Measurements from ENCODE around the gene MPZL3.

Gene MPZL3

DNA sequence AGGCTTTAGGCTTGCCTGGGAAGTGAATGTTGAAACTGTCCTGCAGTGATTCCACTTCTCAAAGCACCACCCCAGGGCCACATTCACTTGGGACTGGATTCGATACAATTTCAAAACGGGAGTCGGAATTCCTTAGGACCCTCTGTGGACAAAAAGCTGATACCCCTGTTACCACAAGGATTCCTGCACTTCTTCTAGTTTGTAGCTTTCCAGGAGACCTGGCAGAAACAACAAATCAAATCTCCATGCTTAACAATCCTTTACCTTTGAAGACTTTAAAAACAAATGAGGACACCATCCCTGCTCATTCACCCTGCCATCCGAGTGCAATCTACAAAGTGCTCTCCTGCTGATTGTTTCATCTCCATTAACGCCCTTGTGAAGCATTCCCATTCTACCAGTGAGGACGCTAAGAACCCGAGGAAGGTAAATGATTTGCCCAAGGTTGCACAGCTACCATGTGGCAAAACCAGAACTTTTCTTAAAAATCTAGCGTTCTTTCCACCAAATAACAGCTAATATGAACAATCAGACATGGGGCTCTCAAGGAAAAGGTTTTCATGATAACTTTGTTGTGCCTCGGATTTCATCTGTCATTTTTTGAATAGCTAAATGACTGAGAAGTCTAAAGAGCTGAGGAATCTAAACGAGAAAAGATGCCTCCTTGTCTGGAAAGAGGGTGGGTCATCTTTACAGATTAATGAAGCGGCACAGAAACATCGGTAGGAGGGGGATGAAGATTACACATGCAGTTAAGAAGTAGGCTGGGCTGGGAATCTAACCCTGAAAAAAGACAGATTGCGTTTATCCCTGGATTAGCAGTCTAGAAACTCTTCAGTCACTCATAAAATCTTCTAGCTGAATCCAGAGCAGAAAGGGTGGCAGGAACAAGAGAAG is 12.7 kb upstream of the MPZL3 start:
- DNase-seq (ENCODE audit: low read depth): no peak

DNA sequence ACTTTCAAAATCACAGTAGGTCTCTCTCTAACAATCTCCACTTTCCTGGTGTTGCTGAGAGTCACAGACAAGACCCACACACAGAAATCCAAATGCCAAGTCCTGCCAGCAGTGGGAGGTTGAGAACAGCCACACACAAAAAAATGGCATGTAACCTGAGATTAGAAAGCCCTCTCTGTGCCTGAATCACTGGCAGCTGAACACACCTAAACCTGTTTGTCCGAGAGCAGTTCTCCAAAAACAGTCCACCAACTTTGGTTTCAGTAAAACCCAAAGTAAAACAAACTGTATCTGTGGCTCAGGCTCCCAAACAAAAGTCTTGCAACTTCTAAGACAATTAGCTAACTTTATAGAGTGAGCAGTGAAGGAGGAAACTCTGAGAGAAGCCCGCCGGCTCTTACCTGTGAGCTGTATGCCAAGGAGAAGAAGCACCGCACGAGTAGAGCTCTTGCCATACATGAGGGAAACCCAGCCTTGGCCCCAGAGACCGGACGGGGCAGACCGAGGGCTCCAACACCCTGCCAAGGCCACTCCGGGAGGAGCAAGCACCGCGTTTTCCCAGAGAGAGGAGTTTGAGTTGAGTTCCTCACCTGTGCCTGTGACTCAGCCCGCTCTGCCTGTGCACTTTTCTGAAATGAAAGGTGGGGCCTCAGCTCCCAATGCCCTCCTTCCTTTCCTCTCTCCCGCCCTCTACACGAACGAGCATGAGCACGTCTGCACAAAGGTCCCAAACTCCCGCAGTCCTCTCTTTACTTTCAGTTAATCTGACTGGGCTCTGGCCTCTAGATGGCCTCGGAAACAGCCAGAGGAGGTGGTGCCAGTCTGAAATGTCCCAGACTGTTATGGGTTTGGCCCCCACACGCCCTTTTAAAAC is 11.8 kb upstream of the MPZL3 start, which contains the start of gene MPZL2:
MPZL2 (minus strand) TSS at position 603 of the 874 bp plus-strand sequence; CDS start at position 459, 144 bp downstream.
- no peak for DNase-seq (ENCODE audit: low read depth)

DNA sequence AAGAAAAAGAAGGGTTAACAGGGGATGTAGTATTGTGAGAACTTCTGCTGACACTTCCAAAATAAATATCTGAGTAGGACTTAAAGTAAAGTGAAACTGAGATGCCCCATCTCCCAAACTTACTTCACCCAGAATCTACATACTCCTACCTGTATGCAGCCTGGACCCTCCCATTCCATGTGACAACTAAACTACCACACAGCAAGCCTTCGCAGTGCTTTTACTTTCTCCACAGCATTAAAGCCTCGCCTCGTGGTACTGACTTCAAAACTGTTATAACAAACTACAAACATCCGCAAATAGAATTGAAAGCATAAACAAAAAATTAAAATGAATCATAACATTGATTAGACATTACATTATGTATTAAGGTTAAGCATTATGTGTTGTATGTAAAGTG is 10.9 kb upstream of the MPZL3 start:
- DNase-seq (ENCODE audit: low read depth): no peak

DNA sequence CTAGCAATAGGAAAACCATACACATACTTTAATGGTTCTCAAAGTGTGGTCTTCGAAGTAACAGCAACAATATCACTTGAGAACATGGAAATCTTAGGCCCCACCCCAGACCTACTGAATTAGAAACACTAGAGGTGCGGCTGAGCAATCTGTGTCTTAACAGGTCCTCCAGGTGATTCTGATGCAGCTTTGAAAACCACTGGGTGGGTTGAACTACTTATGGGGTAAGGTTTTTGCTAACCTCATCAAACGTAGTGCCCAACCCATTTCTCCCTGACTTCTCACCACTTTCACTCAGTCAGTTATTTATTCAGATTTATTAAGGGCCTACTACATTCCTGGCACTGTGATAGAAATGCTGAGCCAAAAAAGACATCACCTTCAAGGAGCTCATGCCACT is 8.2 kb upstream of the MPZL3 start:
- no peak for DNase-seq (ENCODE audit: low read depth)

DNA sequence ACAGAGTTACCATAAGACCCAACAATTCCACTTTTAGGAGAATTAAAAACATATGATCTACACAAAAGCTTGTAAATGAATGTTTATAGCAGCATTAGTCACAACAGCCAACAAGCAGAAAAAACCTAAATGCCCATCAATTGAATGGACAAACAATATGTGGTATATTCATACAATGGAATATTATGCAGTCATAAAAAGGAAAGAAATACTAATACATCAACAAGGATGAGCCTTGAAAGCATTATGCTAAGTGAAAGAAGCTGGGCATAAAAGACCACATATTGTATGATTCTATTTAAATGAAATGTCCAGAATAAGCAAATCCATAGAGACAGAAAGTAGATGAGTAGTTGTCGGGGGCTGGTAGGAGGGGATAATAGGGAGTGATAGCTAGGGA is 7.0 kb upstream of the MPZL3 start:
- DNase-seq (ENCODE audit: low read depth): no peak

DNA sequence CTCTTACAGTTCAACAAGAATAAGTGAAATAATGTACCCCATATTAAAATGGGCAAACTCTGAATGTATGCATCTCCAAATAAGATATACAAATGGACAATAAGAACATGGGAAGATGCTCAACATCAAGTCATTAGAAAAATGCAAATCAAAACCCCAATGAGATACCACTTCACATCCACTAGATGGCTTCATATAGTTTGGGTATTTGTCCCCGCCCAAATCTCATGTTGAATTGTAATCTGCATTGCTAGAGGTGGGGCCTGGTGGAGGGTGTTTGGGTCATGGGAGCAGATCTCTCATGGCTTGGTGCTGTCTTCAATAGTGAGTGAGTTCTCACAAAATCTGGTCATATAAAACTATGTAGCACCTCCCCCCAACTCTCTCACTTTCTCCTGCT is 6.2 kb upstream of the MPZL3 start:
- DNase-seq (ENCODE audit: low read depth): no peak

DNA sequence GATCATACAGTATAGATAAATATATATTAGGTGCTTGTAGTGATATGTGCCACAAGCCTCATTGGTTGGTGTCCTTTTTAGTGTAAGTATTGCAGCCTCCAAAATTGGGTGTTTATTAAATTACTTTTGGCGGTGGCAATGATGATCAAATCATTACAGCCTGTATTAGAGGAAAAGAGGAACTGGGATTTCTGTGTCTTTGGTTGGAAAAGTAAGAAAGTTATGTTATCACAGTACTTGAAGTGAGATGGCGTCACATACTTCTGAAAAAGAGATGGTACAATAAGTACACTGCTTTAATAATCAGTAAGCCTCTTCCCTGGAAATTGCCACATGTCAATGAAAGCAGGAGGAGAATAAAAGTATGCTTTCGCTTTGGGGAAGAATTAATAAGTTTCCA is 523 bp upstream of the MPZL3 start:
- DNase-seq (ENCODE audit: low read depth): no peak

DNA sequence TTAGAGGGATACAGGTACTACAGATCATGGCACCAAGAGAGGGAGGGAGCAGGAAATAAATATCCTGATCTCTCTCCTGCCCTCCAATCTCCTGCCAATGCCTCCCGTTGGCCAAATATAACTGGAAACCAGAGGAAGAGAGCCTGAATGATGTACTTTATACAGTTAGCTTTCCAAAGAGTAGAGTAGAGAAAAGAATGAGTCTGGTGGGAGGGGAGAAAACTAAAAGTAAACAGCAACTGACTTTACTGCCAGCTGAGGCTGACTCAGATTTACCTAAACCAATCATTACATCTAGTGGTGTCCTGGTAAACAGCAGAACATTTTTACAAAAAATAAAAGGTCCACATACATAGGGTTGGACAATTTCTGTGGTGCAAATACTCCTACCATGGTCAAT is 5.1 kb downstream of the MPZL3 start:
- DNase-seq (ENCODE audit: low read depth): no peak

DNA sequence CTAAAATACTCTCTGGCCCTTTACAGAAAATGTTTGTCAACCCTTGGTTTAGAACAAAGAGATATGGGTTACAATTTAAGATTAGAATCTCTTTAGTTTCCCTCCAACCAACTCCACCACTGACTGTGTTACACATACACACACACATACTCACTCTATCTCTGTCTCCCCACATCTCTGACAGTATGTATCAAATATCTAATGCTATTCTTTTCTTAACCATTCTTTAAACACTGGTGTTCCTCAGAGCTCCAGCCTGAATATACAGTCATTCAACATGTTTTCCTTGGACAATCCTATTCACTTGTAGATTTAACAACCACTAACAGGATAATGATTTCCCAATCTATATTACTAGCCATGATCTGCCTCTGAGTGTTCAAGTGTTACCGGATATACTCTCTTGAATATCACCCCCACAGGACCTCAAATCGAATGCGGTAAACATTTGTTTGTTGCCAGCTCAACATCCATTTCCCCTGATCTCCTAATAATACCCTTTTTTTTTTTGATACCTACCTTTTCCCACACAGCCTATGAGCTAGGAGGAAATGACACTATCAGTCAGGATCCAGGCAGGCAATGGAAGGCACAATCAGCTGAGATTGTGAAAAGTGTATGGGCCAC is 6.1 kb downstream of the MPZL3 start:
- DNase-seq (ENCODE audit: low read depth): no peak

DNA sequence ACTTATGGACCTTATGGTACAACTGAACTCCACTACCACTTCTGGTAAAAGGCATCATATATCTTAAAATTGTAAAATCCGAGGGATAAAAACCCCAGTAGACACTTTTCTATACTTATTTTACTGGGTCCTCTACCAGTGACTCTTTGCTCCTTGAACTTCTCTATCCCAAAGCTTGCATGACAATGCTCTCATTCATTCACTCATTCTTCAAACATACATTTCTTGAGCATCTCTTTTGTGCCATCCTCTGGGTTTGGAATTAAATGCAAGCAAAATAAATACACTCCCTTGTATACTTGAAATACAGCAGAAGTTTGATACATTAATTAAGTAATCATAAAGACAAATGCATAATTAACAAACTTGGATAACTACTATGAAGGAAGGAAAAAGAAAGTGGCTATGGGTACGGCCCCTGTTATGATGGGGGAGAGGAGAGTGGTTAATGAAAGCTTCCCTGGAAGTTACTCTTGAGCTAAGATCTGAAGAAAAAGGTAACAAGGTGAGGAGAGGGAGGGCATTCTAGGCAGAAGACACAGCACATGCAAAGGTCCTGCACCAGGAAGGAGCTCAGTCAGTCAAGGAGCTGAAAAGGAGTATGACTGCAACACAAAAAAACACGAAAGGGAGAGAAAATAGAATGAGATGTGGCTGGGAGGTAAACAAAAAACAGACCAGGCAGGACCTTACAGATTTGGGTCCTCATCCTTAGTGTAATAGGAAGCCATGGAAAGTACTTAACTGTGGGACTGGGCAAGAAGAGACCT is 8.0 kb downstream of the MPZL3 start:
- no peak for DNase-seq (ENCODE audit: low read depth)

DNA sequence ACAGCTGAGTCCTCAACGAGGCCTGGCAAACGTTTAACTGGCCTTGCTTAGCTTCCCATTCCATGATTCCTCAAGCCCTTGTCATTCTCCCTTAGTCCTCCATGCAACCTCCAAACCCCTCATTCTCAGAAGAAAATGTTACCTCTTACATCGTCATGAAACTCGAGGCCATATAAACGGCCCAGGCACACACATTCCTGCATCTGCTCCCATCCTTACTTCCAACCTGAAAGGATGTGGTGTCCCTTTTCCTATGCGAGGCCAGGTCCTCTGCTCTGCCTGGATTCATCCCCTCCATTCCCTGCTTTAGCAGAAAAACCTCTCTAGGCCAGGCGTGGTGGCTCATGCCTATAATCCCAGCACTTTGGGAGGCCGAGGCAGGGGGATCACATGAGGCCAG is 9.0 kb downstream of the MPZL3 start:
- DNase-seq (ENCODE audit: low read depth): no peak

DNA sequence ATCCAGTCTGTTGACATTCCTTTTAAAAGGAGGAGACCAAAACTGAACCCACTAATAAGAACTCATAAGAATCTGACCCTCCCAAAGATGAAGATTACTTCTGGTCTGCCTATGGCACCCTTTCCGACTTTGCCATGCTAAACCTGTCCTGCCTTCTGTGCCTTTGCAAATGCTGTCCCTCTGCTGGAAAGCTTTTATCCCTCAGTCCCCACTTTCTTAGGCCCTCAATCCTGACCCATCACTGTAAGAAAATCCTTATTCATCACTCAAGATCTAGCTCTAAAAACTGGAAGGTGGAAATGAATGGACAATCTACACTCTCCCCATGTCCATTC is 10.4 kb downstream of the MPZL3 start:
- no peak for DNase-seq (ENCODE audit: low read depth)

DNA sequence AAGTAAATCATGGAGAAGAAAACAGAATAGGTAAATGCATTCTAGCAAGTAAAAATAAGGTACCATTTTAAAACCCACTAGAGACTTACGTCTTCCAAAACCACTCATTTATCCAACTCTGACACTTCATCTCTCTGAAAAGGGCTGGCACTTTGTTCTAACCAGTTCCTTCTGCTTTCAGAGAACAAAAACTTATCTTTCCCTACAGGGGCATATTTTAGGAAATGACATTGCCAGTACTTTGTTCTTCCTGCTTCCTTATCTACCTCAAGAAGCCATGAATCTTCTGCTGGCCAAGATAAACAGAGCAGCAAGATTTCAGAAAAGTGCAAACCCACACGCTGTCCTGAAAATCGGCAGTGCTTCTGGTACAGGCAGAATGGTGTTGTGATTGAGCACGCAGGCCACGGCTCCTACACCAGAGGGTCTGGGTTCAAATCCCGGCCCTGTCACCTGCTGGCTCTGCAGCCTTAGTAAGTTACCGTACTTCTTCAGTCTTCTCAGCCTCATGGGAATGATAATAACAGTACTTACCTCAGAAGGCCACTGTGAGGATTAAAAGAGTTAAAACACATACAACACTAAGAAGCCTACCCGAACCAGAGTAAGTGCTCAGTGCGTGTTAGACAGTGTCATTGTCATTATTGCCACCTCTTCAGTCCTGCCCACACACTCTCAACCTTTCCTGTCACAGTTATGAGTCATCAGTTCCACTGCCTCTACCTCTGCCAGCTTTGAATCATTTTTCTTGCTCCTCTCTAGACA is 11.0 kb downstream of the MPZL3 start:
- DNase-seq (ENCODE audit: low read depth): no peak

DNA sequence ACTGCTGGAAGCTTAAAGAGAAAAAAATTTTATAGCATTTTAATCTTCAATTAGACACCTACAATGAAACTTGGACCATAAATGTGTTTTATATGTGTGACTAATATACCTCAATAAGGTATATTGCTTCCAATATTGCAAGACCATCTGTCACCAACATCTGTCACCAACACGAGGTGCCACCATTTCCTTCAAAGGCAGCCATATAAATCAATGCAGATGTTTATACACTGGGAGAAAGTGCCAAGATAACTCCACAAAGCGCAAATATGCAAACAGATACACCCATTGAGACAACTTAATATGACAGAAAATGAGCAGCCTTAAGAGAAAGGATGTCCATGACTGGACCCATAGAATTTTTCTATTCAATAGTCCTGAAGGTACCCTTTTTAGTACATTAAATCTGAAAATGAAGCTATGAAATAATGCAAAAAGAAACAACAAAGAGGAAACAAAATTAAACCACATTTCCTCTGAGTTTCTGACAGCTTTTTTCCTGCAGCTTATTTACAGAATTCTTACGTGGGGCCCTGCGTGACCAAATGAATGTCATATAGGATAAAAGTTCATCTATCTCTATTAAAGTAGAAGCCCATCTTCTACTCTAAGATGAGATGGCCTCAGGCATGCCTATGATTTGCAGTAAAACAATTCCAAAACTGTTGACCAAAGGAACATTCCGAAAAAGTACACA is 12.5 kb downstream of the MPZL3 start:
- no peak for DNase-seq (ENCODE audit: low read depth)

DNA sequence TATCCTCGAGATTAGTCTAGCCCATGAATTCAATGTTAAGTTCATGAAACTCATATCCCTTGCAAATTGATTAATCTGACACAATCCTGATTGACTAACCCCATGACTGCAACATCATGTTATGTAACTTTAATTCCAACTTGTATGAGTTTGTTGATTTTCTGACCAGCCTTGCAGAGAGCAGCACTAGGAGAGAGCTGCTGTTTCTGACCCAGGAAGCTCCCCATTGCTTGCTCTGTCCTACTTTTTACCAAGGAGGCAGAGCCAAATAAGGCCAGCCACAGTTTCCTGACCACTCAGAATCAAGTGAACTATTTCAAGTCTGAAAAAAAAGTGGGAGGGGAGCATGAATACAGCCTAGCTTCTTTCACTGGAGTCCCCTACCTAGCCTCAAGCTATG is 13.2 kb downstream of the MPZL3 start:
- no peak for DNase-seq (ENCODE audit: low read depth)

DNA sequence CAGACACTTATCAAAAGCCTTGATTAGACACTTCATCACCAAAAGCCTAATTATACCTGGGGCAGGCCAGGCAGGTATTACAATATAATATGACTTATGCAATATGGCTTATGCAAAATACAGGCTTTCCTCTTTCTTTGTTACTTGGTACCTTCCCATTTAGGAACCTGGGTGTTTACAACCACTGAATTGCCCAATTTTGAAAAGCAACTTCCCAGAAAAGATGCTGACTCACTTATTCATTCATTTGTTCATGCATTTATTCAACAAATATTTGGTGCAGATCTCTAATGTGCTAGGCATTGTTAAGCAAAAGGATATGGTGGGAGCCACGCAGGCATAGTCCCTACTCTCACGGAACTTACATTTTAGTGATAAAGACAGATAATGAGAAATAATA is 13.7 kb downstream of the MPZL3 start:
- no peak for DNase-seq (ENCODE audit: low read depth)

DNA sequence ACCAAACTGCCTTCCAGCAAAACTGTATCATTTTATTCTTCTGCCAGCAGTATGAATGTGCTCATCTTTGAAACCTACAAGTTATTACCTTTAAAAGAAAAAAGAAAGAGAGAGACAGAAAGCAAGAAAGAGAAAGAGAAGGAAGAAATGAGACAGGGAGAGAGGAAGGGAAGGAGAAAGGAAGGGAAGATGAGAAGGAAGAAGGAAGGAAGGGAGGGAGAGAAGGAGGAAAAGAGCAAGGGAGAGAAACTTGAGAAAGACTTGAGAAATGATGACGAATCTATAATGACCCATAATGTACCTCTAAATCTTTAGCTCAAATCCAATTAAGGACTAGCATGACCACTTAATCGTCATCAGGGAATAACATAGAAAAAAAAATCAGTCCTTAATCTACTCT is 16.0 kb downstream of the MPZL3 start:
- no peak for DNase-seq (ENCODE audit: low read depth)

DNA sequence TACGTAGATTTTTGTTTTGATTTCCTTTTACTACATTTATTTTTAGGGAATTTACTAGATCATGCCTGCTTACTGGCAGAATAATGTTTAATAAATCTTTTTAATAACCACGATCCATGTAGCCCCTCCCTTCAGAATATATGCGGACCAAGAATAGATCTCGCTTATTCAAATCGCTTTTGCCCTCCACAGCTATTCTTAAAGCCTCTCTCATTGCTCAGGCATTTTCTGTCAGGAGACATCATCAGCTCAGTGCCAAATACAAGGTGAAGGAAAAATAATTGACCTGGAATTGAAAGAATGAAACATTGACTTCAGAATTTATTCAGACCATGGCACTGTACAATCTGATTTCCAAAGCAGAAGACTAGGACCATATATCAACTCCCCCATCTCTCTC is 17.3 kb downstream of the MPZL3 start:
- DNase-seq (ENCODE audit: low read depth): no peak

DNA sequence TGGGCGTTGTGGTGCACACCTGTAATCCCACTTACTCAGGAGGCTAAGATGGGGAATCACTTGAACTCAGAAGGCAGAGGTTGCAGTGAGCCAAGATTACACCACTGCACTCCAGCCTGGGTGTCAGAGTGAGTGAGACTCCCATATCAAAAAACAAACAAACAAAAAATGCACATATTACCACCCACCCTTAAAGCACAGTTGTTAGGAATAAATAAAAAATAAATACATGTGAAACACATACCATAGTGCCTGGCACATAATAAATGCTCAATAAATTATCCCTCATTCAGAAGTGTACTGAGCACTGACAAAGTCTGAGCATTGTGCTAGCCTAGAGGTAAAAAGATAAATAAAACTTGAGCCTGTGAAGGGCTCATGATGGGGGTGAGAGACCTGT is 18.3 kb downstream of the MPZL3 start:
- DNase-seq (ENCODE audit: low read depth): no peak

DNA sequence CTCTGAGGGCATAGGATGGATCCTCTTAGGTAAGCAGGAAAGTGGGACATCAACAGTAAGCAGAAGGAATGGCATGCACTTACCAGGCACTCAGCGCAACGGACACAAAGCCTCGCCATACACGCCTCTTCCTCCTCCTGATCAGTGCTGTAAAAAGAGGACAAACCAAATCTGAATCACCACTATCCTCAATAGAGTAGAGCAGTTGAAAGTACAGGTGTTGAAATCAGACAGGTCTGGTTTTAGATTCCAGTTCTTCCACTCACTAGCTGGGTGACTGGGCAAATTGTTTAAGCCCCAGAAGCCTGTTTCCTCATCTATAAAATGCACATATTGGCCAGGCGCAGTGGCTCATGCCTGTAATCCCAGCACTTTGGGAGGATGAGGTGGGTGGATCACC is 18.8 kb downstream of the MPZL3 start:
- no peak for DNase-seq (ENCODE audit: low read depth)

DNA sequence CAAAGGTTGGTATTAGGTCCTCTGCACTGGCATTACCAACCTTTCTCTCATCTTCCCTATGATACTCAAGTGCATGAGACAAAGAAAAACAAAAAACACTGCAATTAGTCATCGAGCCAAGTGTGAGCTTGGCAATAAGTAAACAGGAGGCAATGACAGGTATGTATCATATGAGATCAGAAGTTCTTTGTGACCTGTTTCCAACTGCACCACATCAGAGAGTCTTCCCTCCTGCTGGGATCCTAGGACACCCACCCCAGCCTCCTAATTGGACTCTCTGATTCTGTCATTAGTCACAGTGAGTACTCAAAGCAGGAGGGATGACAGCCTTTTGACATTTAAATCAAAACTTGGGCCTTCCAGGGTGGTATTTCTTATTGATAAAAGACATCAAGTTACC is 19.5 kb downstream of the MPZL3 start:
- DNase-seq (ENCODE audit: low read depth): no peak

Measured in non-pigmented ciliary epithelial cell (primary cell).